B cell (primary cell): ENCODE measurements around the gene TGFA. TPM values are rescaled to one million over a fixed set of nuclear protein-coding genes. Genes with fewer than 3 reads are reported as not detected.

Experiments used
- ATAC-seq: fragments of 200-7000 bp; cut with Tn5 transposase; one replicate; pipeline ENCODE4 v1.10.0; 2021; ENCODE audit warnings: low read depth, mild to moderate bottlenecking, moderate number of reproducible peaks, moderate library complexity
- CTCF ChIA-PET: fragments of 350-600 bp; sonication (Branson Sonifier 250); formaldehyde crosslinking; loops from one replicate; lab custom pipeline; 2021; ENCODE audit warnings: antibody characterized with exemption, inconsistent platforms; lab: Charles Lee
- POLR2A ChIA-PET: fragments of 350-600 bp; sonication (Branson Sonifier 250); formaldehyde crosslinking; loops from one replicate; lab custom pipeline; 2021; ENCODE audit warnings: antibody characterized with exemption; lab: Charles Lee
- DNase-seq: peaks from one replicate; pipeline ENCODE4 v3.0.0; 2013
- H2AFZ ChIP-seq: 2 replicates; pipeline ENCODE4 v1.6.1; 2012; ENCODE audit warnings: mild to moderate bottlenecking, low read depth, low read length; ENCODE audit not compliant: insufficient read depth, poor library complexity, severe bottlenecking
- H3K27ac ChIP-seq, 2 donors: 1 replicate in 1 of 2; 2 replicates in 1 of 2; pipeline ENCODE4 v1.5.1; 2012 to 2013; ENCODE audit warnings: low read length in 2 of 2, mild to moderate bottlenecking in 2 of 2, moderate library complexity in 1 of 2
- H3K27me3 ChIP-seq, 4 experiments: fragments of 200-600 bp in 1 of 4; sonication (generic) in 1 of 4; replicated peaks in 1 of 4; 1 replicate in 2 of 4; 2 replicates in 2 of 4; pipeline versions ENCODE4 v1.6.1 to v1.7.0; 2013 to 2016; ENCODE audit warnings: low read length in 3 of 4, mild to moderate bottlenecking in 2 of 4, mixed read lengths in 1 of 4, moderate library complexity in 1 of 4; ENCODE audit not compliant: insufficient read depth in 4 of 4, control insufficient read depth in 3 of 4; ENCODE audit errors: control extremely low read depth in 1 of 4
- H3K36me3 ChIP-seq, 2 experiments: replicated peaks in 1 of 2; 1 replicate in 1 of 2; 2 replicates in 1 of 2; pipeline versions ENCODE4 v1.6.1 to v1.7.1; 2013; ENCODE audit warnings: low read length in 1 of 2; ENCODE audit not compliant: insufficient read depth in 2 of 2, control insufficient read depth in 1 of 2; ENCODE audit errors: control extremely low read depth in 1 of 2, extremely low read depth in 1 of 2
- H3K4me1 ChIP-seq, 2 donors: fragments of 200-600 bp in 1 of 2; sonication (generic) in 1 of 2; 1 replicate in 1 of 2; 2 replicates in 1 of 2; pipeline versions ENCODE4 v1.5.1 to v1.6.1; 2013 to 2017; ENCODE audit warnings: low read length in 2 of 2; ENCODE audit not compliant: control insufficient read depth in 2 of 2, insufficient read depth in 2 of 2
- H3K4me2 ChIP-seq: replicated peaks from 2 replicates; pipeline ENCODE3; 2012; ENCODE audit warnings: mild to moderate bottlenecking, low read depth, low read length; ENCODE audit not compliant: poor library complexity, severe bottlenecking
- H3K4me3 ChIP-seq, 5 experiments: fragments of 200-600 bp in 1 of 5; sonication (generic) in 1 of 5; 1 replicate in 3 of 5; 2 replicates in 2 of 5; pipeline versions ENCODE4 v1.5.1 to v1.7.0; 2011 to 2016; ENCODE audit warnings: low read length in 4 of 5, mild to moderate bottlenecking in 4 of 5, low read depth in 2 of 5, control low read depth in 1 of 5, moderate library complexity in 1 of 5; ENCODE audit not compliant: insufficient read depth in 1 of 5; ENCODE audit errors: control extremely low read depth in 1 of 5, extremely low read depth in 1 of 5
- H3K79me2 ChIP-seq: fragments of 200-600 bp; sonication (generic); one replicate; pipeline ENCODE4 v1.6.0; 2016; ENCODE audit warnings: low read length; ENCODE audit not compliant: control insufficient read depth, insufficient read depth
- H3K9ac ChIP-seq: fragments of 200-600 bp; sonication (generic); 2 replicates; pipeline ENCODE4 v1.6.1; 2017; ENCODE audit warnings: mild to moderate bottlenecking, low read length, moderate library complexity
- H3K9me3 ChIP-seq, 3 donors: one replicate each; pipeline versions ENCODE4 v1.6.1 to v1.7.1; 2013; ENCODE audit warnings: low read length in 2 of 3; ENCODE audit not compliant: control insufficient read depth in 2 of 3, insufficient read depth in 1 of 3; ENCODE audit errors: control extremely low read depth in 1 of 3
- H4K20me1 ChIP-seq: 2 replicates; pipeline ENCODE4 v1.6.0; 2012; ENCODE audit warnings: mild to moderate bottlenecking, low read length; ENCODE audit not compliant: insufficient read depth, control insufficient read depth, poor library complexity, severe bottlenecking
- H3K27ac Mint-ChIP-seq: one replicate; pipeline ENCODE4 v1.8.0; 2021; ENCODE audit warnings: mixed read lengths
- H3K27me3 Mint-ChIP-seq: one replicate; pipeline ENCODE4 v1.8.0; 2021; ENCODE audit warnings: mixed read lengths
- H3K4me1 Mint-ChIP-seq: one replicate; pipeline ENCODE4 v1.8.0; 2021; ENCODE audit warnings: mixed read lengths
- H3K4me3 Mint-ChIP-seq: one replicate; pipeline ENCODE4 v1.8.0; 2021; ENCODE audit warnings: mixed read lengths
- H3K9me3 Mint-ChIP-seq: one replicate; pipeline ENCODE4 v1.8.0; 2022; ENCODE audit warnings: mixed read lengths; ENCODE audit not compliant: insufficient read depth
- CTCF ChIP-seq: fragments of 200-600 bp; IDR thresholded peaks from one replicate; pipeline ENCODE4 v1.8.0; 2022; ENCODE audit warnings: antibody characterized with exemption, mild to moderate bottlenecking
- EZH2 ChIP-seq: IDR thresholded peaks from 2 replicates; pipeline ENCODE4 v1.6.1; 2012; ENCODE audit warnings: borderline replicate concordance, low read depth, mild to moderate bottlenecking, moderate library complexity, low read length; ENCODE audit not compliant: insufficient read depth, poor library complexity, severe bottlenecking
- WGBS: methylation state at CpG from one replicate; pipeline ENCODE4 v1.1.5; 2013; ENCODE audit warnings: missing lambda C conversion rate; ENCODE audit not compliant: insufficient coverage; 5-methylcytosine and 5-hydroxymethylcytosine counted together
- intact Hi-C: fragments of 100-400 bp; cut with micrococcal nuclease; formaldehyde crosslinking; loops from one replicate; pipeline ENCODE4 v1.10.0; 2022
- polyA plus RNA-seq: library from polyadenylated mRNA; depleted of rRNA; stranded (reverse); fragments of >200 nt; gene quantifications from 2 replicates; pipeline ENCODE4 v1.2.3, GENCODE V29; 2012
- total RNA-seq, 2 donors: library from RNA; stranded (reverse); fragments of 120-200 nt in 1 of 2; gene quantifications; 1 replicate in 1 of 2; 2 replicates in 1 of 2; pipeline versions ENCODE4 v1.2.3 to v1.2.4, GENCODE V29; 2013 to 2022

The TGFA gene
- total and polyA plus RNA-seq, 2 donors (not counting 1 experiment from before 2014, with no cell fraction given) = 0.04 TPM; not detected in 1

- no CpG with 5 or more reads among the region's 2 CpGs for WGBS
- ChIA-PET CTCF (no interaction called here), POLR2A (no interaction called here)
- TF ChIP-seq CTCF = no peak
- no peak for TF ChIP-seq EZH2
- Histone ChIP-seq H3K9ac (no peak overlapping the region), H2AFZ (no peak overlapping the region), H3K27me3 (peaks cover 0 to 11% (median 5%) of the 10 kb centered on the region in 4 experiments), H3K4me2 (no peak overlapping the region), H4K20me1 (no peaks in the 10 kb centered on the region), H3K36me3 (no peaks in the 10 kb centered on the region), H3K27ac (no peak overlapping the region), H3K4me3 (no peak overlapping the region), H3K79me2 (no peaks in the 10 kb centered on the region), H3K4me1 (no peaks in the 10 kb centered on the region), H3K9me3 (no peaks in the 10 kb centered on the region)
- H3K4me3 Mint-ChIP-seq = no peak overlapping the region
- peaks cover 32% of the 10 kb centered on the region for H3K27me3 Mint-ChIP-seq
- no peaks in the 10 kb centered on the region for H3K9me3 Mint-ChIP-seq
- DNase-seq (no peak), ATAC-seq (no peak)
- H3K4me1 Mint-ChIP-seq = no peaks in the 10 kb centered on the region
- H3K27ac Mint-ChIP-seq = no peak overlapping the region
- intact Hi-C loops = no loop called here
Measured at GRCh38 chr2:70546376-70546775, 7.2 kb downstream of the TGFA start.

GRCh38 chr2:70541481-70542020 lies 12.1 kb downstream of the TGFA start:
- Histone ChIP-seq H3K36me3 (no peaks in the 10 kb centered on the region), H4K20me1 (no peaks in the 10 kb centered on the region), H2AFZ (no peak overlapping the region), H3K4me1 (no peaks in the 10 kb centered on the region), H3K4me3 (no peak overlapping the region), H3K27ac (no peak overlapping the region), H3K79me2 (no peaks in the 10 kb centered on the region), H3K9ac (no peak overlapping the region), H3K27me3 (peaks cover 0 to 12% (median 4%) of the 10 kb centered on the region in 4 experiments), H3K9me3 (no peaks in the 10 kb centered on the region), H3K4me2 (no peak overlapping the region)
- Mint-ChIP-seq H3K9me3 (no peaks in the 10 kb centered on the region), H3K4me1 (no peaks in the 10 kb centered on the region), H3K27me3 (peaks cover 26% of the 10 kb centered on the region), H3K4me3 (no peak overlapping the region), H3K27ac (no peak overlapping the region)
- 89% methylated on average over 8 of the region's 8 CpGs for whole genome bisulfite sequencing
- ChIA-PET POLR2A (no interaction called here), CTCF (no interaction called here)
- ATAC-seq (no peak), DNase-seq (no peak)
- intact Hi-C loops = no loop called here
- no peak for TF ChIP-seq CTCF
- TF ChIP-seq EZH2 = no peak
